ENCODE measurements around the gene SMTNL1.

Gene SMTNL1

GRCh38 chr11:57536947-57537619 lies at the start of gene SMTNL1:
TSS of gene SMTNL1 (plus strand) at chr11:57537595. CDS start at chr11:57542643, 5,048 bp downstream.
- DNase-seq (ENCODE audit: low spot score) = no peak

GRCh38 chr11:57487920-57488659 lies 49.3 kb upstream of the SMTNL1 start:
- DNase-seq (ENCODE audit: low spot score) = no peak

- DNase-seq (ENCODE audit: low spot score) = no peak
Observed at GRCh38 chr11:57490456-57491248, 46.7 kb upstream of the SMTNL1 start.

GRCh38 chr11:57491371-57492061 lies 45.9 kb upstream of the SMTNL1 start:
- DNase-seq (ENCODE audit: low spot score) = peak; percentile 47

GRCh38 chr11:57493507-57494503 lies 43.6 kb upstream of the SMTNL1 start:
- peak; percentile 79 for DNase-seq (ENCODE audit: low spot score)

GRCh38 chr11:57496109-57496820 lies 41.1 kb upstream of the SMTNL1 start:
- no peak for DNase-seq (ENCODE audit: low spot score)

- DNase-seq (ENCODE audit: low spot score) = no peak
Observed at GRCh38 chr11:57497303-57498247, 39.8 kb upstream of the SMTNL1 start.

- no peak for DNase-seq (ENCODE audit: low spot score)
Observed at GRCh38 chr11:57498540-57498939, 38.9 kb upstream of the SMTNL1 start.

- no peak for DNase-seq (ENCODE audit: low spot score)
Observed at GRCh38 chr11:57499413-57499982, 37.9 kb upstream of the SMTNL1 start.

GRCh38 chr11:57499983-57500461 lies 37.4 kb upstream of the SMTNL1 start:
- DNase-seq (ENCODE audit: low spot score) = no peak

GRCh38 chr11:57500515-57500914 lies 36.9 kb upstream of the SMTNL1 start:
- DNase-seq (ENCODE audit: low spot score) = no peak

GRCh38 chr11:57500926-57501325 lies 36.5 kb upstream of the SMTNL1 start:
- DNase-seq (ENCODE audit: low spot score) = no peak

- DNase-seq (ENCODE audit: low spot score) = no peak
Observed at GRCh38 chr11:57501953-57502352, 35.4 kb upstream of the SMTNL1 start.

GRCh38 chr11:57502376-57502775 lies 35.0 kb upstream of the SMTNL1 start:
- no peak for DNase-seq (ENCODE audit: low spot score)

GRCh38 chr11:57502870-57503269 lies 34.5 kb upstream of the SMTNL1 start:
- DNase-seq (ENCODE audit: low spot score) = no peak

GRCh38 chr11:57504511-57504910 lies 32.9 kb upstream of the SMTNL1 start:
- no peak for DNase-seq (ENCODE audit: low spot score)

GRCh38 chr11:57506522-57506921 lies 30.9 kb upstream of the SMTNL1 start:
- no peak for DNase-seq (ENCODE audit: low spot score)

GRCh38 chr11:57508341-57509170 lies 28.8 kb upstream of the SMTNL1 start:
- no peak for DNase-seq (ENCODE audit: low spot score)

All from CD4-positive, alpha-beta T cell treated with Interleukin-2 at 100 ng/mL for 4 hours (primary cell).